Sigmoid colon (tissue), 7 donors: ENCODE measurements around the gene LRIT2. TPM values are rescaled to one million over a fixed set of nuclear protein-coding genes. Genes with fewer than 3 reads are reported as not detected.

Experiments
- DNase-seq: peaks from one replicate; pipeline ENCODE4 v3.0.0-alpha.2; 2019
- H3K27ac ChIP-seq, 4 donors: fragments of 200-600 bp; sonication (generic); one replicate each; pipeline ENCODE4 v1.5.1; 2016 to 2019; ENCODE audit warnings: mild to moderate bottlenecking in 1 of 4
- H3K27me3 ChIP-seq, 3 donors: fragments of 200-600 bp; sonication (generic); one replicate each; pipeline ENCODE4 v1.5.1; 2019; ENCODE audit warnings: mild to moderate bottlenecking in 1 of 3
- H3K36me3 ChIP-seq, 4 donors: fragments of 200-600 bp; sonication (generic); one replicate each; pipeline ENCODE4 v1.5.1; 2016 to 2019
- H3K4me1 ChIP-seq, 4 donors: fragments of 200-600 bp; sonication (generic); one replicate each; pipeline ENCODE4 v1.5.1; 2017 to 2019
- H3K4me3 ChIP-seq, 4 donors: fragments of 200-600 bp; sonication (generic); one replicate each; pipeline ENCODE4 v1.5.1; 2017 to 2019; ENCODE audit warnings: mild to moderate bottlenecking in 2 of 4, moderate library complexity in 1 of 4
- H3K9me3 ChIP-seq, 4 donors: fragments of 200-600 bp in 3 of 4; sonication (generic) in 3 of 4; one replicate each; pipeline versions ENCODE4 v1.5.1 to v1.6.1; 2013 to 2019
- CTCF ChIP-seq, 4 experiments: fragments of 450-650 bp in 3 of 4; fragments of 200-600 bp in 1 of 4; IDR thresholded peaks; one replicate each; pipeline ENCODE4 v1.5.1; 2016 to 2019; ENCODE audit warnings: antibody characterized with exemption in 4 of 4, mild to moderate bottlenecking in 3 of 4, moderate library complexity in 2 of 4
- EP300 ChIP-seq, 4 donors: sonication (generic); formaldehyde crosslinking; IDR thresholded peaks; one replicate each; pipeline ENCODE4 v1.6.1; 2017; ENCODE audit warnings: antibody characterized with exemption in 4 of 4
- POLR2A ChIP-seq, 2 donors: fragments of 450-650 bp; IDR thresholded peaks; one replicate each; pipeline ENCODE4 v1.6.1; 2016; ENCODE audit warnings: antibody characterized with exemption in 2 of 2, mild to moderate bottlenecking in 2 of 2, moderate library complexity in 2 of 2
- POLR2AphosphoS5 ChIP-seq, 4 donors: sonication (generic); formaldehyde crosslinking; IDR thresholded peaks; one replicate each; pipeline ENCODE4 v1.6.1; 2017; ENCODE audit warnings: antibody characterized with exemption in 4 of 4
- WGBS, 2 donors: extraction: QIAGEN DNeasy Blood & Tissue Kit; methylation state at CpG; one replicate each; pipeline ENCODE4 v1.1.7; 2013; 5-methylcytosine and 5-hydroxymethylcytosine counted together
- intact Hi-C: fragments of 100-400 bp; cut with DNase I; formaldehyde crosslinking; loops from one replicate; pipeline ENCODE4 v1.15.1; 2023
- polyA plus RNA-seq, 3 donors: library from polyadenylated mRNA; stranded (reverse); fragments of 200-250 nt; gene quantifications; one replicate each; pipeline ENCODE4 v1.2.3, GENCODE V29; 2013
- total RNA-seq, 4 donors: library from RNA; depleted of rRNA; stranded (reverse); fragments of >200 nt; gene quantifications; one replicate each; pipeline ENCODE4 v1.1.0, GENCODE V29; 2016
- donor health status: healthy with polysubstance abuse.
- donor health status: Bipolar disorder and iron deficiency.
- donor health status: healthy.

The LRIT2 gene, protein sequence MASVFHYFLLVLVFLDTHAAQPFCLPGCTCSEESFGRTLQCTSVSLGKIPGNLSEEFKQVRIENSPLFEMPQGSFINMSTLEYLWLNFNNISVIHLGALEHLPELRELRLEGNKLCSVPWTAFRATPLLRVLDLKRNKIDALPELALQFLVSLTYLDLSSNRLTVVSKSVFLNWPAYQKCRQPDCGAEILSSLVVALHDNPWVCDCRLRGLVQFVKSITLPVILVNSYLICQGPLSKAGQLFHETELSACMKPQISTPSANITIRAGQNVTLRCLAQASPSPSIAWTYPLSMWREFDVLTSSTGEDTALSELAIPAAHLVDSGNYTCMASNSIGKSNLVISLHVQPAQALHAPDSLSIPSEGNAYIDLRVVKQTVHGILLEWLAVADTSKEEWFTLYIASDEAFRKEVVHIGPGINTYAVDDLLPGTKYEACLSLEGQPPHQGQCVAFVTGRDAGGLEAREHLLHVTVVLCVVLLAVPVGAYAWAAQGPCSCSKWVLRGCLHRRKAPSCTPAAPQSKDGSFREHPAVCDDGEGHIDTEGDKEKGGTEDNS
- not detected for total RNA-seq
- under 1 TPM in 1 of 3 donors, not detected in 2; 0.03 TPM for polyA plus RNA-seq

DNA sequence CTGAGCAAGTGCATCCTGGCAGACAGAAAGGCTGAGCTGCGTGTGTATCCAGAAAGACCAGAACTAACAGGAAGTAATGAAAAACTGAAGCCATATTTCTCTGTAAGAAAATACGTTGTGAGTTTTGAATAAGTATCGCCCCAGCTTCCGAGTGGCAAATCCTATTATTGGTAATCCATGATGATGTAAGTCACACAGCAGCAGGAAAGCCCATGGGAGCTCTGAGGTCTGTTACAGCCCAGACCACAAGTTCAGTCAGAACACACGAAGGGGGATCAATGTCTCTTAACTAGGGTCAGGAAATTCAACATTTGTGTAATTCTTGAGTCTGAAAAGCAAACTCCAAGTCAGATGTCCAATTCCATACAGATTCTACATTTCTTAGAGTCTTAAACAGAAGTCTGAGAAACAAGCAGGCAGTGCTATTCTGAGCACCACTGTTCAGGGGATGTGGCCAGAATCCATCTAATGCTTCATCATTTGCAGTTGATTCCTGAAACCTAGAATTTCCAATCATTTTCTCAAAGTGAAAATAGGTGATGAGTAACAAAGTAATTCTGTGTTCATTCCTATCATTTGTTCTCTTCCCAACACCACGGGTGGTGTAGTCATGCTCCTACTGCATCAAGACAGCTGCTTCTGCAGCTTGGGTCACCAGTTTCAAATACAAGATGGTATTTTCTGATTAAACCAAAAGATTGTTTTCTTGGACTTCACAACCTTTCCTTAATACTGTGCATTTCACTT is at the start of gene LRIT2:
Gene LRIT2 (minus strand): TSS at position 118 of the 747 bp plus-strand sequence. CDS start 24 bp downstream, at position 94.
- WGBS, 2 donors: 63 to 65% methylated on average over 6 of the region's 6 CpGs
- no peak for DNase-seq
- no peaks in the 10 kb centered on the region for H3K36me3 ChIP-seq
- H3K27me3 ChIP-seq: peaks cover 0 to 5% (median 0%) of the 10 kb centered on the region in 3 donors
- H3K4me3 ChIP-seq: no peak within 1 kb of the TSS
- intact Hi-C loops: no loop called here
- H3K4me1 ChIP-seq: no peaks in the 10 kb centered on the region
- H3K27ac ChIP-seq: no peak within 1 kb of the TSS
- no peaks in the 10 kb centered on the region for H3K9me3 ChIP-seq
- no peak for TF ChIP-seq EP300 (IDR thresholded peaks at IDR 0.05)
- no peak for TF ChIP-seq POLR2A (IDR thresholded peaks at IDR 0.05)
- TF ChIP-seq CTCF (IDR thresholded peaks at IDR 0.05): no peak
- TF ChIP-seq POLR2AphosphoS5 (IDR thresholded peaks at IDR 0.05): no peak

- H3K27ac ChIP-seq: no peak overlapping the region
- TF ChIP-seq POLR2A (IDR thresholded peaks at IDR 0.05) (no peak), CTCF (IDR thresholded peaks at IDR 0.05) (no peak), POLR2AphosphoS5 (IDR thresholded peaks at IDR 0.05) (no peak), EP300 (IDR thresholded peaks at IDR 0.05) (no peak)
- H3K9me3 ChIP-seq: no peaks in the 10 kb centered on the region
- WGBS, 2 donors: 8 to 30% methylated on average over 1 of the region's 1 CpG
- peaks cover 0 to 3% (median 0%) of the 10 kb centered on the region in 3 donors for H3K27me3 ChIP-seq
- intact Hi-C loops: no loop called here
- H3K4me3 ChIP-seq: no peak overlapping the region
- no peak for DNase-seq
- no peaks in the 10 kb centered on the region for H3K36me3 ChIP-seq
- no peaks in the 10 kb centered on the region for H3K4me1 ChIP-seq
Observed at GRCh38 chr10:84270708-84271107, 45.4 kb upstream of the LRIT2 start.

- H3K4me1 ChIP-seq: no peaks in the 10 kb centered on the region
- H3K36me3 ChIP-seq: no peaks in the 10 kb centered on the region
- intact Hi-C loops: loop anchor here (10.0 kb wide), 1 partner anchor 105 kb away; no protein-coding TSS in a partner anchor
- peaks cover 0 to 12% (median 0%) of the 10 kb centered on the region in 3 donors for H3K27me3 ChIP-seq
- H3K9me3 ChIP-seq: no peaks in the 10 kb centered on the region
- H3K27ac ChIP-seq: no peak overlapping the region
- no peak for DNase-seq
- no peak for TF ChIP-seq POLR2A (IDR thresholded peaks at IDR 0.05)
- TF ChIP-seq POLR2AphosphoS5 (IDR thresholded peaks at IDR 0.05): no peak
- 48 to 65% methylated on average over 2 of the region's 2 CpGs for WGBS, 2 donors
- H3K4me3 ChIP-seq: no peak overlapping the region
Observed at GRCh38 chr10:84269773-84270172, 44.4 kb upstream of the LRIT2 start.

DNA sequence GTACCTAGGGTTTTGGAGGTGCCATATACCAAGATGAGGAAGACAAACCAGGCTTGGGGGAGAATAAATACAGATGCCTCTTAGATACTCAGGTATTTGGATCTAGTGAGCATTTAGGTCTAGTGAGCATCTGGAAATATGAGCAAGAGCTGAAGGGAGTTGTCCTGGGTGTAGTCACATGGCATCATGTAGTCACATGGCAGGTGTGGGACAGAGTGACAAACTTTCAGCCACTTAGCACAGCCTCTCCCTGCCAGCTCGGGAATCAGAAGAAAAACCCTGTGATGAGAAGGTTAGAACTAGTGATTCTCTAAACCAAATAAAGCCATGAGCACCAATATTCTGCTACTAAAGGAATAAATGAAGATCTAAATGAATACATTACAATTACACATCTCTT is 43.8 kb upstream of the LRIT2 start:
- Histone ChIP-seq H3K9me3 (no peaks in the 10 kb centered on the region), H3K4me1 (no peaks in the 10 kb centered on the region), H3K27ac (no peak overlapping the region), H3K4me3 (no peak overlapping the region), H3K27me3 (peaks cover 0 to 14% (median 0%) of the 10 kb centered on the region in 3 donors), H3K36me3 (no peaks in the 10 kb centered on the region)
- intact Hi-C loops: loop anchor here (10.0 kb wide), 1 partner anchor 106 kb away; no protein-coding TSS in a partner anchor
- no peak for DNase-seq
- WGBS, 2 donors: 38 to 70% methylated on average over 1 of the region's 1 CpG
- TF ChIP-seq EP300 (IDR thresholded peaks at IDR 0.05) (no peak), POLR2A (IDR thresholded peaks at IDR 0.05) (no peak), POLR2AphosphoS5 (IDR thresholded peaks at IDR 0.05) (no peak), CTCF (IDR thresholded peaks at IDR 0.05) (no peak)
